GM18502 (cell line): Measurements from ENCODE around the gene GRAMD4.

Experiments used
- ATAC-seq: cut with Tn5 transposase; IDR thresholded peaks from one replicate; pipeline ENCODE4 v1.9.1; 2021; ENCODE audit warnings: mild to moderate bottlenecking; ENCODE audit not compliant: unreplicated experiment, poor library complexity

Gene GRAMD4

DNA sequence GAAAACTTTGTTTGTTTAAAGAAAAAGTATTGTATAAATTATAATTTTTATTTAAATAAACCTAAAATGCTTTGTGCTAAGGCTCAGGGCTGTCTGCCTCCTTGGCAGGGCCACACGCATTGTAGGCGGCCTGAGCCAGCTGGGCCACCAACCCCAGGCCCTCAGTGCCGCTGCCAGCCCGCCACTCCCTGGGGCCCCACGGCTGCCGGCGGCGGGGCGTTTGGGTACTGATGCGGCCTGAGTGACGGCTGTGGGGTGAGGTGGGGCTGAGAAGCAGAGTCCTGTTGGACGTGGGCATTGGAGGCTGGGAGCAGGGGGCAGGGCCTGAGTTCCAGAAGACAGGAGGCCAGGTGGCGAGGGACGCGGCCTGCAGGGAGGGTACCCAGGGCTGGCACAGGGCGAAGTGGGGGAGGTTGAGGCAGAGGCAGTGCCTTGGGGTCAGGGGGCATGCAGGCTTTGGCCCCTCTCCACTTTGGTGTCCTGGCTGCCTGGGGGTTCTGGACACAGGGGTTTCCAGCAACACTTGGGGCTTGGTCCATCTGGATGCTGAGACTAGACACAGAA lies 59.6 kb downstream of the GRAMD4 start:
- no peak for ATAC-seq

DNA sequence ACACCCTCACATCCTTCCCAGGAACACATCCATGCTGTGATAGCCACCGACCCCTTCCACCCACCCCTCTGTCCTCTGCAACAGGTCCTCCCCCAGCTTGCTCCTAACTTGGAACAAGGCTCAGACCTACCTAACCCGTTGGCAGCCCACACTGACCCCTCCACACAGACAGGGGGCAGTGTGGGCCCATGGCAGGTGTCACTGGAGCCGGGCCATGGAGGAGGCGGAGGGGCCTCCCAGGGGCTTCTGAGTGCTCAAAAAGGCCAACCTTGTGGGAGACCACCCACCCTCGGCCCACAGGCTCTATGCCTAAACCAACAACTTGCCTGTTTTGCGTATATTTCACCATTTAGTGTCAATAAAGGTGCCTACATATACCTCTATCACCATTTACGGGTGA lies 60.8 kb downstream of the GRAMD4 start:
- no peak for ATAC-seq

DNA sequence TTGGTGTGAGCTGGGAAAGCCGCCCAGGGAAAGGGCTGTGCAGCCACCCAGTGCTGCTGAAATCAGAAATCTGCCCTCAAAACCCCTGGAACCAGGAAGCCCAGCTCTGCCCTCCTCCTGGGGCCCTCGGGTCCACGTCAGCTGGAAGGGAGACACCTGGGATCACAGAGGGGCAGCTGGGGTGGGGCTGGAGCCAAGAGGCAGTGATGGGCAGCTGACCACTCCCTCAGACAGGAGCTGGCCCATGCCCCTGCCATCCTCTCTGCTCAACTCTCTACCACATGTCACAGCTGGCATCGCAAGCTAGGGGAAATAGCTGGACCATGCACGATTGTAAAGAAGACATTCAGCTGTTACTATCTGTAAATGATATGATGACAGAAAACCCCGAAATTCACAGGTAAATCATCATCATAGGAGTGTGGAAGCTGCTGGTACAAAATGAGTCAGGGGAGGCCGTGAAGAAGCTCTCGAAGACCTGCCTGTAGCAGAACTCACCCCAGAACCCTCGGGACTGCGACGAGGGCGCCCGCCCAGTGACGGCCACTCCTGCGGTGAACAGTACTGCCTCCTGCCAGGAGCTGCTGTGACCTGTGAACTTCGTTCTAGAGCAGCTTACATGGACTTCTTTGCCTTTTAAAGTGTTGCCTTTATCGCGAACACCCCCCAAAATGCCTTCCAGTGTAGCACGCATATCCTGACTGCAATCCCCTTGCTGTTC lies 62.0 kb downstream of the GRAMD4 start:
- ATAC-seq, result no peak

DNA sequence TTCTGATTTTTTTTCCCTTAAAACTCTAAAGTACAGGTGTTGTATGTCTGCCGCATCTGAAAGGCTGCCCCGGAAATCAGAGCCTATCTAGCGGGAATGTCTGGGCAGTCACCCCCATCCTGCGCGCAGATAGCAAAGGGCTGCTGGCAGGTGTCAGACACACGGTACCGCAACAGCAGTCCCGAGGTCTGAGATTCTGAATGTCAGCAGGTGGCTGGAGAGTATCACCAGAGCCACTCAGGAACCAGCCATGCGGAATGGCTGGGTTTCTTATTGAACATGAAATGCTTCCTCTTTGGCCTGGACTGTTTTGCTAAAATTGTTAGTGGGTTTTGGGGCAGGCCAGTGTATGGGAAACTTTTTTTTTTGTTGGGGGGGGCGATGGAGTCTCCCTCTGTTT lies 64.5 kb downstream of the GRAMD4 start:
- peak; percentile 76 for ATAC-seq

DNA sequence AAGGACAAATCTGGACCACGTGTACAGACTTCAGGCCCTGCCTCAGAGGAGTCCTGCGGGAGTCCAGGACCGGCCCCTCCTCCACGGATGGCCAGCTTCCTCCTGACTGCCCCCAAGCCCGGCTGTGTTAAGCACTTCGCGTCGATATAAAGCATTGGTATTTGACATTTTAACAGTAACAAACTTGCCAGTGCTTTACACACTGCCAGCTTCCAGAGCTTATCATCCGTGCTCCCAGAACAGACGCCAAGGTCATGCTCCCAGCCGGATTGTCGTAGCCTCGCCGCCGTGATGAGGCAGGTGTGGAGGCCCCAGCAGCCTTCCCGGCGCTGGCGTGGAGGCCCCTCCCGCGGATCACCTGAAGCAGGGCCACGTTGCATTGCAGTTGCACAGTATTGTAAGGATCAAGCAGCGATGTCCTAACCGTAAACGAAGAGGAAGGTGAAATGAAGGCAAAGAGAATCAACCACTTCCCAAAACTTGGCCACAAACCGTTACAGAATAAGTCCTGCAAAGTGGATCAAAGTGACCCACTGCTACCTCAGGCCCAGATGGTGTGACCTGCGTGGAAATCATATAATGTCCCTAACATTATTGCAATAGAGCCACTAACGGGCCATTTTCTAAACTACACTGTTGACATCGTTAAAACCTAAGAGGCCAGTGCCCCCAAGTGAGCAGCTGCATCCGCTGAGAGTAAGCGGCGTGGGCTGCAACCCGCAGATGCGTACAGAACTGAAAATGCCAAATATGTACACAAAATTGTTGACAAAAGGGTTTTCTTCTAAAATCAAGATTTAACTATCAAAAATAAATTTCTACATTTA lies 66.2 kb downstream of the GRAMD4 start:
- ATAC-seq, result no peak

DNA sequence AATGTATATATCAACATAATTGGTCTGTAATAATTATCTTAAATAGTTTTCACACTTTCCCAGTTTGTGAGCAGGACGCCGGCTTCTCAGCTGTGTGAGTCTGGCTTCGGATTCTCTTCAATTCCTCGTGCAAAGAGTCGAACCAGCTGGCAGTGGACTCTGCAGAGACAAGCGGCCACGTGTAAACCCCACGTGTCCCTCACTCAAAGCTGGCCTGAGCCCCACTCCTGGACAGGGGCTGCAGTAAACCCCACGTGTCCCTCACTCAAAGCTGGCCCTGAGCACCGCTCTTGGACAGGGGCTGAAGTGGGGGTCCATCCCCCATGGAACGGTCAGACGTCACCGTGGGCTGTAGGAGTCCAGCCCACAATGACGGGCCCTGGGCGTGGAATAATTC lies 66.9 kb downstream of the GRAMD4 start:
- ATAC-seq, result no peak

DNA sequence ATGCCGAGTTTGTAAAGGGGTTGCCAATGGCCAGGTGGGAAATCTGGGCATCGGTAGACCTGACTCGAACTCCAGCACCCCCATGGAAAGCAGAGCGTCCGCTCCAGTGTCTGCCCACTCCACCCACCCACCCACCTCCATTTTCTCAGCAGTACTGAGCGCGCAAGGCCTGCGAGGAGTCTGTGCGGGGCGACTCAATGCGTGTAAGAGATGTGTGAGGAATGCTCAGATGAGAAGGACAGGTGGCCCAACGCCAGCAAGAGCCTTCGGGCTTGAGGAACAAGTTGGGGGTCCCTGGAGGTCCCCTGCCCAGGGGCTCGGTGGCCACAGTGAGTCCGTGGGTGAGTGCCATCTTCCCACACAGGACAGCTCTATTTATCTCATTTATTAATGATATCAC lies 67.3 kb downstream of the GRAMD4 start:
- ATAC-seq, result no peak

DNA sequence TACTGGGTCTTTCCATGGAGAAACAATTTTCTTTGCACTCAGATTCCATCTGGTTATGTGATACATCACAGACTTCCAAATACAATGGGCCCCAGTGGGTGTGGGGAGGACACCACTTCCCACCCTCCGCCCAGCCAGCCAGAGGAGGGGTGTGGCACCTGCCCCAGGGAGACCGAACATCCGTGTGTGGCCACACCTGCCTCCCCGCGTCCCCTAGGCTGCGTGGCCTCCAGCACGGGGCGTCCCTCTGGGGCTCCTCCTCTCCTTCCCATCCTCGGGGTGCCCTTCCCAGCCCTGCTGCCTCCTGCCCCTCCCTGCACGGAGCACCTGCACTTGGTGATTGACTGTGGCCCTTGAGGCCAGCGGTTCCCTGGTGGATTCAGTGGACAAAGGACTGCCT lies 68.8 kb downstream of the GRAMD4 start:
- ATAC-seq, result no peak

DNA sequence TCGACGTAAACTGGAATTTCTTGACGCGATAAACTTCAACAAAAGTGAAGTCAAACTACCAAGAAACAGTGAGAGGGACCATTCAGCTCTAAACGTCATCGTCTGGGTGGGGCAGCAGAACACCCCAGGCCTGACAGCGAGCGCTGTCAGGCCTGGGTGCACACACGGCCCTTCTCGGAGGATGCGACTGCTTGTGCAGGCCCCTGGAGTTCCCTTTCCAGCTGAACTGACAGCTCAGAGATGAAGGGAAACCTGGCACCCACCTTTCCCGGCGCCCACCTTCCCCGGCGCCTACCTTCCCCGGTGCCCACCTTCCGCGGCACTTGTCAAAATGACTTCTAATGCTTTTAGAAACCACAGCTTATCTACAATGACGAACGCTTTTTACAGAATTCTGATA lies 70.0 kb downstream of the GRAMD4 start:
- ATAC-seq, result no peak

DNA sequence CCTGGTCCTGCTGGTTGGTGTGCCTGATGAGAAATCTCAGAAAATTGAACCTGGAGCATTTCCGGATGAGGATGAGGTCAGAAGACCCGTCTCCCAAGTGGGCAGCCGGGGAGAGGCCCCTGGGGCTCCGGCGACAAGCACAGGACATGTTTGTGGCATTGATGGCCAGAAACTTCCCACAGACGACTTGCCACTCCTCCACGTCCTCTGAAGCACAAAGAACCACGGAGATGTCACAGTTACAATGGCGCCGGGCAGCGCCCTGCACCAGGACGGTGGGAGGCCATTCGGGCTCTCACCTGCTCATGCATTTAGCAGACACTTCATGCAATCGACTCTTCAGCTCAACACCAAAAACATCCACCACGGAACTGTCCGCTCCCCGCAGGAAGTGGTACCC lies 71.4 kb downstream of the GRAMD4 start:
- ATAC-seq, result no peak

DNA sequence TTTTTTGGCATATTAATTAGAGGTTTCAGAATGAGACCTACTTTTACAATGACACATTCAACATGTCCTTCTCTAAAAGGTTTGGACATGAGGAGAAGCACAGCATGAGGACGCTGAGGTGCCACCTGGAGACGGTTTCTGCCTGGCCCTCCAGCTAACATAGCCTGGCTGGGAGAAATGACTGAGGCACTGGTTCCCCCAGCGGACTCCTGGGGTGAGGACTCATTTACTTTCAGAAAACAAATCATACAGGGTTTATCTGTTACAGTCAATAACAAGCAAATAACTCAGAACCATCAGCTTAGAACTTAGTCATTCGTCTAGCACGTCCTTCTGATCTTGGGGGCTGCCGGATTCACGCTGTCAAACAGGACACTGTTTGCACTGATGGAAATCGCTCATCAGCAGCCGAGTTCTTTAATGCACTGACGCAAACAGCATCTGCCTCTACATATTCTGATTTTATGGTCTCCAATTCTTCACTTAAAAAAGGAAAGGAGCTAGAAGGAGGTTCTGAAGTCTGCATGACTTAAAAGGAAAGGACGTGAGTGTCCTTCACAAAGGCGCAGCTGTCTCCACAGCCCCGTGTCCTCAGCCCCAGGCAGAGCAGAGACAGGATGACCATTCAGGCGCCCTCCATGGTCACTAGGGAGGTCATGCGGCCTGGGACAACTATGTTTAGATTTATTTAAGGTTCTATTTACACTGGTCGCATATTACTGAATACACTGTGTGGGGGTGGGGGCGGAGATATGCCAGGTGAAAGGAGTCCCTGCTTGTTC lies 73.6 kb downstream of the GRAMD4 start:
- ATAC-seq, result no peak

DNA sequence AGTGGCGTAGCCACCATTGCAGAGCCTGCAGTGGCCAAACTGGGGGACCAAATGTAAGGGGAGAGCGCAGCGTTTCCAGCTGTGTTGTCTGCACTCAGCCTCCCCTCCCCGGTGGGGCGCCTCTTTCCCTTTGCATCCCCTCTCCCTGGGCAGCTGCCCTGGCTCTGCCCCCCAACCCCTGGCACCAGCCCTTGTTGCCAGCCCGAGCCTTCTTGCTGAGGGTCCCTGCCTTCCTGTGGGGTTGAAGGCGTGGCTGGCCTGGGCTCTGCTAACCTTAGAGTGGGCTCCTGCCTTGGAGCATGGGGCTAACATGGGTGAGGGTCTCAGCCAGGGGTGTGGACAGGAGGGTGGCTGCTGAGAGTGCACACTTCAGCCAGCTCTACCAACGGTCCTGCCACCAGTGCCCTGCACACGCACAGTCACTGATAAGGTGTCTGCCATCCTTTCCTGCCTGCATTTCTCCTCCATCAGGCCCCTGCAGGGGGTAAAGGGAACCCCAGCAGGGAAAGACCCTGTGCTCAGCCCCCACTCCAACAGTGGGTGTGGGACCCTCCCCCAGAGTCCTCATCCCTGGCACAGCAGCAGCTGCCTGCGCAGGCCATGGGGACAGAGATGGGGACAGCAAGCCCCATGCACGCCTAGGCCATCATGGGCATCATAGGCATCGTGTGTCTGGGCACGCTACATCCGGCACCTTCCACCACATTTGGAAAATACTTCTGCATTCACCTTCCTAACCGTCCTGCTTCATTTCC lies 74.4 kb downstream of the GRAMD4 start:
- no peak for ATAC-seq

DNA sequence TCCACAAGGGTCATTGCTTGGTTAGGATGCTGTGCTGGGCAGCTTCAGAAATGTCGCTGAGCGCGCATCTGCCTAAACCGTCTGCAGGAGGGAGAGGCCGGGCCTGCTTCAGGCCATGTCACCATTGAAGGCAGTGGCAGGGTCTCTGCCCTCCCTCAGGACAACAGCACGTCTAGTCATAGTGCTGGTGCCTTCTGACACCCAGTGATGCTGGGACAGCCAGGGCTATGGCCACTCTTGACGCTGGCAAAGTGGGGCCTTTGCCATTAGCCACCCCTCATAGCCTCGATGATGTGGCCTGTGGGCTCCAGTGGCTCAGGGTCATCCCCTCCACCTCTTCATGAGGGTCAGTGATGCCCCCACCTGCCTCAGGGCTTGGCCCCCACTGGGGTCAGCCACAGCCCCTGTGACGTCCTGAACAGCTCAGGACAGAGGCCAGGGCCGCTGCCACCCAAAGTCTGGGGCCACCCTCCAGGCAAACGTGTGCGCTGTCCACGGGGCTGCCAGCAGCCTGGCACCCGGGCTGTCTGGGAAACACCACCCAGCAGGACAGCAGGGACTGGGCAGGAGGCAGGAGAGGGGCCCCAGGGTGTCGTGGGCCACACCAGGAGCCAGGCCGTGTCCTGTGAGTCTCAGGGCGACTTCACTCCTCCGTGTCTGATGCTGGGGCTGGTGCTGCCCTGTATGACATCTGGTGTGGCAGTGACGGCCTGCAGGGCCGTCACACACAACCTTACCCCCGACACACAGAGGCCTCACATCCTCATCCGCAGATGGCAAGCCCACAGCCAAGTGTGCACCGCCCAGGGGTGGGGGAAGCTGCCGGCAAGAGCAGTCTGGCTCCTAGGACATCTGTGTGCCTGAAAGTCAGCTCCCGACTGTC lies 75.4 kb downstream of the GRAMD4 start:
- ATAC-seq, result no peak

DNA sequence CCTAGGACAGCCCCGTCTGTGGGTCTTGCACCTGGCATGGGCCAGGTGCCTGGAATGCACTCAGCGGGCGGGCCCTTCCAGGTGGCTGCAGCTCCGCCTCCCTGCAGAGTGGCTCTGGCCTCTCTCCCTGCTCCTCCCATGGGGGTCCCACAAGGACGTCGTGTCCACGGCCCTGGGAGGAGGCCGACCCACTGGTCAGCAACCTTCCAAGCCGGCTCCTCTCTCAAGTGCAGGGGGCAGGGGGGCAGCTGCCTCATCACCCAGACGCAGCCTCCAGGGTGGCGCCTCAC lies 76.0 kb downstream of the GRAMD4 start:
- ATAC-seq, result no peak

DNA sequence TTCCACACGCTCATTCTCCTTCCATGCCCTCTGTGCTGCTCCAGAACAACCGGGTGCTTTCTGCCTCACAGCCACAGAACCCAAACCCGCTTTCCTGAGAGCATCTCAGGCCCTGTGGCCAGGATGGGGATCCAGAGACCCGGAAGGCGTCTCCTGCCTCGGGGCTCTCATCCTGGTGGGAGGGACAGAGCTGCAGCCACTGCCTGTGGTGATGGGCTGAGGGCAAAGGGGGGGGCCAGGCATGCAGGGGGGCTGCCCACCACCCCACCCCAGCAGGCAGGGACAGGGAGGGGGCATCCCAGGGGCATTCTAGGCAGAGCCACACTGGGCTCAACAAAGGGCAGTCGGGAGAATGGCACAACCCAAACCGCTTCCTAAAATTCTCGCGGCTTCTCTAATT lies 76.4 kb downstream of the GRAMD4 start:
- no peak for ATAC-seq

DNA sequence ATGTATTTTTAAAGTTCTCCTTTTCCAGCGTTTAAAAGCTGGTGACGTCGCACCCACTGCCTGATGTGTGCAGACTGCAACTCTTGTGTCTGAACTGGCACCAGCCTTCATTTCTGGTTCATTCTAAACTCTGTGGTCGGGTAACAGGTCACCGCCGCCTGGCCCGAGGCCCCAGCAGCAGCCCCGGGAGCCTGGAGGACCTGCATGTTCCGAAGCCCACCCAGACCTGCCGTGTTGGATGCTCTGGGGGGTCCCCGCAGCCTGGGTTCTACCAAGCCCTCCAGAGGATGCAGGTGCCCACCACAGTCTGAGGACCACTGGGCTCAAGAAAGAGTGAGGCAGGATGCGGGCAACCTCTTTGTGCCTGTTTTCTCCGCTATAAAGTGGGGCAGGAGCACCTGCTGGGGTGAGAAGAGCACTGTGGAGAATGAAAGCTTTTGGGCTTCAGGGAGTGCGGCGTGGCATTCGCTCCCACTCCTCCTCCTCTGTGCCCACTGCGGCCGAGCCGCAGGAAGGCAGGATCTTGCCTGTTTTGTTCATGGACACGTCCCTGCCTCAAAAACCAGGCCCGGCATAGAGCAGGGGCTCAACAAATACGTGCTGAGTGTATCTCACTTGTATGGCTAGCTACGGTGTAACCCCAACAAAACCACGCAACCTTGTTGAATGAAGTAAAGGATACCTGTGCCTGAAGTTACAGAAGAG lies 77.8 kb downstream of the GRAMD4 start:
- ATAC-seq, result no peak

DNA sequence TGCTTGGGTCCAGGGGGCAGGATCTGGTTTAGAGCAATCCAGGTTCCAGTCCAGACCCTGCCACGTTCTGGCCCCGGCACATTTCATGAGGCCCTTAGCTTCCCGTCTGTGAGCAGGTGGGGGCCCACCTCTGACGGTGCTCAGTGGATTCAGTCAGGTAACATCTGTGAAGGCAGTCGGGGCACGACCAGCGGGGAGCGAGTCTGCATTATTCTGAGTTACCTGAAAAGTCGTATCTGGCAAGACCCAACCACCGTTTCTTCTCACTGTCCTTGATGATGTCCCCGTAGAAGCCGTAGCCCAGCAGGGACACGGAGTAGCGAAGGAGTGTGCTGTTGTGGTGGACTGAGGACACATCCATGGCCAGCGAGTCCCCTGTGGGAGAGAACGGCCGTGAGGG lies 78.9 kb downstream of the GRAMD4 start:
- no peak for ATAC-seq

DNA sequence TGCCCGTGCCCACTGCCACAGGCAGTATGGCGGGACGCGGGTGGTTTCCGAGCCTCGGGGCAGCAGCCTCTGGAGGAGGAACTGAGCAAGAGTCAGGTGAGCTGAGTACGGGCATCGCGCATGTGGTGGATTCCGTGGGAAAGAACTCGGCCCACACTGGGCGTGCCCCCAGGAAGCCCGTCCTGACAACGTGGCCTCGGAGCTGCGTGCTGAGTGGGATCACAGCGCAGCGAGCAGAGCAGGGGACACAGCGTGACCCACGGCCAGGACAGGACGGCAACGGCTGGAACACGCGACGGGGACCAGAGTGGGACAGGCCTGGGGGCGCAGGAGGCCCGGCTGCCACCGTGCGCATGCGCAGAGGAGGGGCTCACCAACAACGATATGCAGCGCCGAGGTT lies 81.1 kb downstream of the GRAMD4 start:
- no peak for ATAC-seq
